ENCODE measurements around the gene ASPHD1. TPM values are rescaled to one million over a fixed set of nuclear protein-coding genes. Genes with fewer than 3 reads are reported as not detected.
"Not testable (repeated sequence)": the region's sequence is repeated elsewhere in the genome, so short reads cannot be mapped to it uniquely, and the experiment has no call there.

Gene ASPHD1, protein sequence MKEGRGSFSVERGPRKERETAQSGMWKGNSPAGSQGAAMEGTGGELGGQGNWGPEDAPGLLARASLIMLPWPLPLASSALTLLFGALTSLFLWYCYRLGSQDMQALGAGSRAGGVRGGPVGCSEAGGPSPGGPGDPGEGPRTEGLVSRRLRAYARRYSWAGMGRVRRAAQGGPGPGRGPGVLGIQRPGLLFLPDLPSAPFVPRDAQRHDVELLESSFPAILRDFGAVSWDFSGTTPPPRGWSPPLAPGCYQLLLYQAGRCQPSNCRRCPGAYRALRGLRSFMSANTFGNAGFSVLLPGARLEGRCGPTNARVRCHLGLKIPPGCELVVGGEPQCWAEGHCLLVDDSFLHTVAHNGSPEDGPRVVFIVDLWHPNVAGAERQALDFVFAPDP
- 0.37 TPM for total RNA-seq
- long read RNA-seq = 0 reads

- intact Hi-C loops (cut with micrococcal nuclease) = no loop called here
- DNase-seq = peak; percentile 84
- ATAC-seq = peak; percentile 91
Observed at GRCh38 chr16:29900102-29900887, at the start of gene ASPHD1. TSS of gene ASPHD1 (plus strand) at chr16:29900488. CDS start at chr16:29900972, 484 bp downstream.

GRCh38 chr16:29850998-29851397, 49.3 kb upstream of the ASPHD1 start:
- intact Hi-C loops (cut with micrococcal nuclease) = no loop called here
- ATAC-seq (no peak), DNase-seq (no peak)

DNA sequence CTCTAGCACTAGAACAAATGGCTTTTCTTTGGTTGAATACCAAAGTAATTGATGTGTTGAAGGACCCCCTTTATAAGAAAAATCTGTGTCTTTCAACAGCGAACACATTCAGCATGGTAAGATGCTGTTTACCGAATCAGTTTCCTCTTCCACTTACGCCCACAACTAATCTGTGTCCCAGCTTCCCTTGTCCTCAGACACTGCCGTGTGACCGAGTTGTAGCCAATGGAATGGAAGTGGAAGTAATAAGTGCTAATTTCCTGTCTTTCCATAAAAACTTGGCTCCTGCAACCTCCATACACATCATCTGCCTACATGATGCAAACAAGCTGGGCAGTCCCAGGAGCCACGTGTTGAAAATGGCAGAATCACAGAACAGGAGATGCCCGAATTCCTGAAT, 47.6 kb upstream of the ASPHD1 start:
- ATAC-seq (peak; percentile 59), DNase-seq (no peak)
- intact Hi-C loops (cut with micrococcal nuclease) = no loop called here

- DNase-seq = no peak
Observed at GRCh38 chr16:29854520-29855100, 45.7 kb upstream of the ASPHD1 start.

GRCh38 chr16:29857133-29857760, 43.0 kb upstream of the ASPHD1 start:
- no peak for ATAC-seq
- no peak for DNase-seq
- intact Hi-C loops (cut with micrococcal nuclease) = no loop called here

More at GRCh38 chr16:29854520-29855100, 45.7 kb upstream of the ASPHD1 start:
- intact Hi-C loops (cut with micrococcal nuclease) = no loop called here
- ATAC-seq = no peak

DNA sequence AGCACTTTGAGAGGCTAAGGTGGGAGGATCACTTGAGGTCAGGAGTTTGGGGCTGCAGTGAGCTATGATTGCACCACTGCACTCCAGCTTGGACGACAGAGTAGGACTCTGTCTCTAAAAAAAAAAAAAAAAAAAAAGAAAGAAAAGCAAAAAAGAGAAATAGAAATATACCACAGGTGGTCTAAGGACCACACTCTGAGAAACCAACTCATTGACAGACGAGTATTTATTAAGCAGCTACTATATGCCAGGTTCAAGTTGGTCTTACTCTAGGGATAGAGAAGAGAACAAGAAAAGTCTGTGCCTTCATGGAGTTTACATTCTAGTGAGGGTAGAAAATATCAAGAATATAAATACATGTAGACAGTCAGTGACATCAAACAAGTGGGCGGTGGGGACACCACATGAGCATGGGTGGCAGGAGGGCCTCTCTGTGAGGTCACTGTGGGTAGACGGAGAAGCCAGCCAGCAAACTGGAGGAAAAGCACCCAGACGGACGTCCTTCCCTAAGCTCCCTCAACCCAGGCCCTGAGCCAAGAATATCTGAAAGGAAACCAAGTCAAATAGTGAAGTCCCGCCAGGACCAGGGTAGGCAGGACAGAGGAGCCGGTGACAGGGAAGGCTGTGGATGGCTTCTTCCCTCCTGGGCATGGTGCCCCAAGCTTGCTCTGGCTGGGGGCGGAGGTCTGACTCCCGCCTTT, 42.0 kb upstream of the ASPHD1 start:
- ATAC-seq = no peak
- intact Hi-C loops (cut with micrococcal nuclease) = no loop called here

GRCh38 chr16:29858974-29859373, 41.3 kb upstream of the ASPHD1 start:
- no peak for DNase-seq
- intact Hi-C loops (cut with micrococcal nuclease) = no loop called here
- ATAC-seq = no peak

More for the DNA sequence above, 42.0 kb upstream of the ASPHD1 start:
- DNase-seq = no peak

- DNase-seq (peak; percentile 52), ATAC-seq (peak; percentile 10)
- intact Hi-C loops (cut with micrococcal nuclease) = no loop called here
Observed at GRCh38 chr16:29860218-29860617, 40.1 kb upstream of the ASPHD1 start.

- peak; percentile 36 for DNase-seq
- intact Hi-C loops (cut with micrococcal nuclease) = no loop called here
- ATAC-seq = peak; percentile 7
Observed at GRCh38 chr16:29862383-29862883, 37.9 kb upstream of the ASPHD1 start.

DNA sequence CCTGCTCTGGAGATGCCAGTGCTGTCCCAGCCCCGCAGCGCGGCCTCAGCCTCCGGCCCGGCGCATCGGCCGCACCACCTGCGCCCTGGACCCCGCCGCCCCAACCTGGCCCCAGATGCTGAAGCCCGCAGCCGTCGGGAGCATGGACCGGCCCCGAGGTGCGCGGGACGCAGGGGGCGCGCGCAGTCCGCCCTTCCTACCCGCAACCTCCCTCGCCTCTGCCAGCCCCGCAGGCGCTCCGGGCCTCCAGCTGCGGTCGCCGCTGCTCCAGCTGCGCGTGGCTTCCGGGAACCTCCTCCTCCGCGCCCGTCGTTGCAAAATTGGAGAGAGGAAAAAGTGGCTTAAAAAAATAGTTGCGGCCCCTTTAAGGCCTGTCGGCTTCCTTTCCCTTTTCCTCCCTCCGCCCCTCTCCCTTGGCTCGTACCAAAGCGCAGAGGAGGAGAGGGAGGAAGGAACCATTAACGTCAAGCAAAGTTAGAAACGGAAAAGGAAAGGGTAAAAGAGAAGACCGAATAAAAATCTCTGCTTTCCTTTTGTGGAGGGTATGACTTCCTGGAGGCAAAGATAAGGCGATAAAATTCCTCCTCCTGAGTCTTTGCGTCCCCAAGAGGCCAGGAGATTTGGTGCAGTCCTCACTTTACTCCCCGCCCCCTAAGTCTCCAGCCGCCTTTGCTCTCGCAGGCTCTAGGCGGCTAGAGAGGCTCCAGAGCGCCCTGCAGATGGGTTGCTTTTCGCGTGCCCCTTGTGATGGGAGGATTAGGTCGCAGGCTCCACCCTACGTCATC, 37.2 kb upstream of the ASPHD1 start, which contains the start of gene CDIPT:
Gene CDIPT (minus strand): TSS at position 343 of the 785 bp plus-strand sequence. CDS start 369 bp downstream, outside the sequence.
- intact Hi-C loops (cut with micrococcal nuclease) = no loop called here
- peak; percentile 97 for ATAC-seq
- DNase-seq = peak; percentile 94

DNA sequence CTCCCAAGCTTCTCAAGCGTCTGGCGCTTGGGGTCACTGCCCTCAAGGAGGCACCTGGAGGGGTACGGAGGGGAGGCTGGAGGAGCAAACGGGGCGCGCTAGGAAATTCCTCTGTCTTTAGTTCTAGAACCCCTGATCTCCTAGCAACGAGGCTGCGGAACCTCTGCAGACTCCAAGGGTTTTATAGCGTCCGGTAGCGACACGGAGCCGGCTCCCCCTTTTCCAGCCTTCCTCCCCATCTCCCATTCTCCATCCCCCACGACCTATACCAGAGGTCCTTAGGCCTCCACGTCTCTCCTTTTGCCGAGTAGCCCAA, 36.7 kb upstream of the ASPHD1 start:
- intact Hi-C loops (cut with micrococcal nuclease) = no loop called here
- ATAC-seq = no peak

GRCh38 chr16:29864205-29864604, 36.1 kb upstream of the ASPHD1 start:
- intact Hi-C loops (cut with micrococcal nuclease) = no loop called here
- ATAC-seq = no peak
- DNase-seq = no peak

More for the DNA sequence above, 36.7 kb upstream of the ASPHD1 start:
- DNase-seq = no peak

- intact Hi-C loops (cut with micrococcal nuclease) = no loop called here
- ATAC-seq (no peak), DNase-seq (no peak)
Observed at GRCh38 chr16:29868396-29869009, 31.8 kb upstream of the ASPHD1 start.

DNA sequence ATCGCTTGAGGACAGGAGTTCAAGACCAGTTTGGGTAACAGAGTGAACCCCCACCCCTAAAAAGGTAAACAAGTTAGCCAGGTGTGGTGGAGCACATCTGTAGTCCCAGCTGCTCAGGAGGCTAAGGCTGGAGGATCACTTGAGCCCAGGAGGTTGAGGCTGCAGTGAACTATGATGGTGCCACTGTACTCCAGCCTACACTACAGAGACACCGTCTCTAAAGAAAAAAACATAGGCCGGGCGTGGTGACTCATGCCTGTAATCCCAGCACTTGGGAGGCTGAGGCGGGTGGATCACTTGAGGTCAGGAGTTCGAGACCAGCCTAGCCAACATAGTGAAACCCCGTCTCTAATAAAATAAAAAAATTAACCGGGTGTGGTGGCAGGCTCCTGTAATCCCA, 31.2 kb upstream of the ASPHD1 start:
- ATAC-seq; intact Hi-C loops (cut with micrococcal nuclease); DNase-seq: not testable (repeated sequence)

DNA sequence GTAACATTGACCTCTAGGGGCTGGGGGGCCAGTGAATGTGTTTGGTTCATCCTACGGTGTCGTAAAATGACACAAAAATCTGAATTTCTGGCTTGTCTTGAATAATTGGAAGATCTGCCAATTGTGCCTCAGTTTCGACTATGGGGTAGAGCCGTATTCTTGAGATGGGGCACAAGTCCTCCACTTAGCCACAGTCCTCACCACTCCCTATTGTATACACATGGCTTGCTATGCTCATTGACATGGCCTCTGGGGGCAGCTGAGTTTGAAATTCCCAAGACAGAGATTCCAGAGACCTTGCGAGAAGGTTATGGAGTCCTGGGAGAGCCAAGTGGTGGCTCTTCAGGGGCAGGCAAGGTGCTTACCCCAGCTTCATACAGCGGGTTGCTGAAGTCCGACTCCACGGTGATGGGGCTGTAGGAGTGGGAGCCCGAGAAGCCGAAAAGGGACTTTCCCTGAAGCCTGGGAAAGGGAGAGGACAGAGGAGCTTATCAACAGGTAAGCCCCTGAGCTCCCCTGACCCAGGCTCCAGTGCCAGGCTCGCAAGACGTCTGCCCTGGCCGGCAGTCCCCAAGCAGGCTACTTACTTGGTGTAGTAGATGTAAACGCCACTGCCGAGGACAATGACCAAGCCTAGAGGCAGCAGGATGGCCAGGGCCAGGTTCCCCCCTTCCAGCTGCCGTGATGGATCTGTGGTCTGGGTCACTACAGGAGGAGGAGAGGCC, 28.3 kb upstream of the ASPHD1 start:
- no peak for ATAC-seq
- intact Hi-C loops (cut with micrococcal nuclease) = no loop called here
- DNase-seq = no peak

- no peak for ATAC-seq
- intact Hi-C loops (cut with micrococcal nuclease) = no loop called here
Observed at GRCh38 chr16:29873319-29873718, 27.0 kb upstream of the ASPHD1 start.

GRCh38 chr16:29875206-29875605, 25.1 kb upstream of the ASPHD1 start:
- no peak for DNase-seq
- ATAC-seq = no peak
- intact Hi-C loops (cut with micrococcal nuclease) = no loop called here

More at GRCh38 chr16:29873319-29873718, 27.0 kb upstream of the ASPHD1 start:
- no peak for DNase-seq

Data from left ventricle myocardium superior (tissue), 1 donor.